Non-pigmented ciliary epithelial cell (primary cell): Measurements from ENCODE around the gene MTRR.

Experiments used
- DNase-seq: peaks from one replicate; pipeline ENCODE4 v3.0.0-alpha.2; 2010; ENCODE audit warnings: low read depth

Gene MTRR

GRCh38 chr5:7857361-7857760, 11.6 kb upstream of the MTRR start:
- DNase-seq, result no peak

- DNase-seq, result no peak
Observed at GRCh38 chr5:7857926-7858632, 10.9 kb upstream of the MTRR start.

DNA sequence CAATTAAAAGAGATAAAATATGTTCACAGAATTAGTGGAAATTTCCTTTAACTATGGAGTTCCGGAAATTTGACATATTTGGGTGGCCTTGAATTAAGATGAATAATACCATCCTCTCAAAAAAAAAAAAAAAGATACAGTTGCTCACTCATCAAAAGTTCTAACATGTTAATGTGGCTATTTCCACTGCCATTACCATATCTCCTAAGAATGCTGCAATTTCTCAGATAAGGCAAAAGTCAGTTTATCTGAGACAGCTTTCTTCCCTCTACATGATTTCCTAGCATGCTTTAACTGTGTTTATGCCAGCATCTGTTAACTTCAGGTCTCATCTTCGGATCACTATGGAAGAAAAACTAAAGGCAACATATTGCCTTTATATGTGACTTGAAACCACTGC, 2.8 kb upstream of the MTRR start:
- no peak for DNase-seq

GRCh38 chr5:7867260-7867659, 1.7 kb upstream of the MTRR start:
- no peak for DNase-seq

DNA sequence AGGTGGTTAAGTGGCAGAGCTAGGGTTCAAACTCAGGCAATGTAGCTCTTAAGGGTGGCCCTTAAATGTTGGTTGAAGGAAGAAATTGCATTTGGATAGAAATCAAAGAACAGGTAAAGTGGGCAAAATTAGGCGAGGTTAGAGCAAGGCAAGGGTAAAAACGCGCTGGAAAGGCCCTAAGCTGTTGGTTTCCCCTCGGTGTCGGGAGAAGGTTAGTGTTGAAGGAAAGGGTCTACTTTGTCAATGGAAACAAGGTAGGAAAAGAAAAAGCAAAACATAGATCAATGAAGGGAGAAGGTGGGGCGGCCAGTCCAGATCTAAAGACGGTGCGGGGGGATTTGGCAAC, 548 bp upstream of the MTRR start:
- no peak for DNase-seq

- DNase-seq, result no peak
Observed at GRCh38 chr5:7869474-7870136, 657 bp downstream of the MTRR start.

DNA sequence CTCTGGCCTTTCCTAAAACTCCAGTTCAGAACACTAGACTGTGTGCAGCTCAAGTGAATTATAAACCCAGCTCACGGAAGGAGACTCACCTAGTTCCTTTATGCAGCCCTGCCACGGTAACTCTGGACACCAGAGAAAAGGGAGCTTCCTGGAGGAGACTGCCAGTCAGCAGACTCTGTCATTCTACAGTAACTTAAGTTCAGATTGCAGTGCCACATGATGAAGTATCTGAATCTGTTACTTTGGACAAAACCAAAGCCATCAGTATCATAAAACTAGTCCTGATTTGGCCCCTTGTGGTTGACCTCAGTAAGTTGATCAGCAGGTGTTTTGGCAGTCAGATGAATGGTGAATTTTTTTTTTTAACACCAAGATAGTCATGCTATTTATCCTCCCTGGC, 2.7 kb downstream of the MTRR start:
- DNase-seq, result no peak

DNA sequence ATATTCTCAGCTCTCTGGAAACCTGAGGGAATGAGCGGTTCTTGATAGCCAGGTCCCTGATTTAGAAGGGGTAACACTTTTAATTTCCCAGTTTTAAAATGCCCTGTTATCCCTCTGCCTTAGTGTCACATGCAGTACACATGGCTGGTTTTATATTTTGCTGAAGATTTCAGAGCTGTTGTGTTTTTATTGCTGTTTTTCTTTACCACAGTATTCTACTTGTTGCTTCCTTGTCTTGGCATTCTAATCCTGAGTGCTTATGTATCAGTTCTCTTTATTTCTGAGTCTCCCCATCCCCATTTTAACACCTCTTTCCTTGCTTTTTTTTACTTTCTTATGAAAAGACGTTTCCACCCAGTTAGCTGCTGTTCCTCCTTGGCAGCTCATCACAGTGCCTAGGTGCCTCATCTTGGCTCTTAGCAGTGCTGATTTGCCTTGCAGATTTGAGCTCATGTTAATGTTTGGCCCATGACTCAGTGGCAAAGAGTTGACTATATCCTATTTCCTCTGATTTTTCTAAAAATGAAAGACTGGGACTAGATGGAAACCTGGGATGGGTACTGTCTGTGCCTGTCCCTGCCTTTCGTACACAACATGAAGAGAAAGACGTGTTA, 3.7 kb downstream of the MTRR start:
- no peak for DNase-seq

DNA sequence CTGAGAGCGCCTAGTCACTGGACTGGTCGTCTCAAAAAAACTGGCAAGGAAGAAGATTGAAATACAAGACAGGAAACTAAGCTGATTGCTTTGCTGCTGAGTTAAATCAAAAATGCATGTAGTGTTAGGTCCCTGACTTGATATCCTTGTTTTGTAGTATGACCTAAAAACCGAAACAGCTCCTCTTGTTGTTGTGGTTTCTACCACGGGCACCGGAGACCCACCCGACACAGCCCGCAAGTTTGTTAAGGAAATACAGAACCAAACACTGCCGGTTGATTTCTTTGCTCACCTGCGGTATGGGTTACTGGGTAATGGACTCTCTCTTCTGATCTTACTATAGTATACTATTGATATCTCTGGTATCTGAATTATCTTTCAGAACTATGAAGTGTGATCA, 4.3 kb downstream of the MTRR start:
- DNase-seq, result no peak

GRCh38 chr5:7874639-7875038, 5.7 kb downstream of the MTRR start:
- DNase-seq, result no peak

DNA sequence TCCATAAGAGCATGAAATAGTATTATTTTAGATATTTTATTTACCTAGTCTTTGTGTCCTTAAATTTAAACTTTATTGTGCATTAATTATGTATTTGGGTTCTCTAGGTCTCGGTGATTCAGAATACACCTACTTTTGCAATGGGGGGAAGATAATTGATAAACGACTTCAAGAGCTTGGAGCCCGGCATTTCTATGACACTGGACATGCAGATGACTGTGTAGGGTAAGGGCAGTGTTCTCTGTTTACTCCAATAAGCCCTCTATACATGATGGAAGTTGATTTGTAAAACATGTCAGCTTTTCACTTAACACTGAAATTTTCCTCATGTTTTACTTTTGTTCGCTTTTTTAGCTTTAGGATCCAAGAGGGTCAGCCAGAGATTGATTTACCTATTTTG, 6.2 kb downstream of the MTRR start:
- DNase-seq, result no peak

- DNase-seq, result no peak
Observed at GRCh38 chr5:7876867-7877266, 7.9 kb downstream of the MTRR start.

DNA sequence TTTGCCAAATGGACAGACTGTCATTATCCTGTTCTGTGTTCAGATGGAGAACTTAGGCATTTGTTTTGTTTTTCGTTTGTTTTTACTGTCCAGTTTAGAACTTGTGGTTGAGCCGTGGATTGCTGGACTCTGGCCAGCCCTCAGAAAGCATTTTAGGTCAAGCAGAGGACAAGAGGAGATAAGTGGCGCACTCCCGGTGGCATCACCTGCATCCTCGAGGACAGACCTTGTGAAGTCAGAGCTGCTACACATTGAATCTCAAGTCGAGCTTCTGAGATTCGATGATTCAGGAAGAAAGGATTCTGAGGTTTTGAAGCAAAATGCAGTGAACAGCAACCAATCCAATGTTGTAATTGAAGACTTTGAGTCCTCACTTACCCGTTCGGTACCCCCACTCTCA, 8.9 kb downstream of the MTRR start:
- DNase-seq, result no peak

GRCh38 chr5:7878381-7878873, 9.5 kb downstream of the MTRR start:
- no peak for DNase-seq

DNA sequence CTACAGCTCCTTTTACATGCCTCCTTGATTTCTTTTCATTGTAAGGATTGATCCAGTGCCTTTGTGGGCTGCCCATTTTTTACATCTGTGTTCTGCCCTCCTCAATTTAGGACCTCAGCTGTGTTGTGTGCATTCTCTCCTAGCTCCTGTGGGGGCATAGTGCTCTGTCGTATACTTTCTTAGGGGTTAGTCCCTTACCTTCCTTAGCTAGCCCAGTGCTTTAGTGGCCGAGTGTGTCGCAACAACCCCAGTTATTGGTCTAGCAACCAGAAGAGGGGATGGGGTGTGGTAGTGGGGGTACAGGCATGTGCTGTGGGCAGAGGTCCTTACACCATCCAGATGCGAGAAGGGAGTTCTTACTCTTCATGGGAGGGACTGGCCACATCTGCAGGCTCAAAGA, 12.1 kb downstream of the MTRR start:
- DNase-seq, result no peak

DNA sequence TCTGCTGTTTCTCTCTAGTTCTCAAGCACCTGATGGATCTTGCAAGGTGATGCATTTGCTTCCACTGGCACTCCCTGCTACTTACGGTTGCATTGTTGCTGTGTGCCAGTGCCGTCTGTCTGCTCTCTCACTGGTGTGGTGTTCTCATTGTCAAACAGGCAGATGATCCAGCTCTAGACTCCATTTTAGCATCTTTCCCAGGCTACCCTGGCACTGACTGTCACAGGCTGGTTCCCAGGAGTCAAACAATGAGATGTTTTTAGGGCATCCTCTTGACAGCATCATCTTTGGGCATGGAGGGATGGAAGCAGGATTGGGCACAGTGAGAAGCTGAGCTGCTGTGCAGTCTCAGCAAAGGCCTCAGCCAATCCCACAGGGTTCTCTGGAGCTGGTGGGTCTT, 12.9 kb downstream of the MTRR start:
- no peak for DNase-seq

DNA sequence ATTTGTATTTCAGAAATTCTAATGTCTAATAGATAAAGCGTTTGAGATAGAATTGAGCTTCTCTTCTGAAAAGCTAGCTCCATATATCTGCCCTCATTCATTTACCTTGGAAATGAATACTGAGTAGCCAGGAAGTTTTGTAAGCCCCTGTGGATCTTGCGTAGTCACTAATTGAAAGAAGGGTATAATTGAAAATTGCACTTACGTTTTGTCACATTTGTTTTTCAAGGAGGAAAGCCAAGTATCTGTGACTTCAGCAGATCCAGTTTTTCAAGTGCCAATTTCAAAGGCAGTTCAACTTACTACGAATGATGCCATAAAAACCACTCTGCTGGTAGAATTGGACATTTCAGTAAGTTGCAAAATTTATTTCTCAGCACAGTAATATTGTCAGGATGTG, 14.0 kb downstream of the MTRR start:
- DNase-seq, result no peak

DNA sequence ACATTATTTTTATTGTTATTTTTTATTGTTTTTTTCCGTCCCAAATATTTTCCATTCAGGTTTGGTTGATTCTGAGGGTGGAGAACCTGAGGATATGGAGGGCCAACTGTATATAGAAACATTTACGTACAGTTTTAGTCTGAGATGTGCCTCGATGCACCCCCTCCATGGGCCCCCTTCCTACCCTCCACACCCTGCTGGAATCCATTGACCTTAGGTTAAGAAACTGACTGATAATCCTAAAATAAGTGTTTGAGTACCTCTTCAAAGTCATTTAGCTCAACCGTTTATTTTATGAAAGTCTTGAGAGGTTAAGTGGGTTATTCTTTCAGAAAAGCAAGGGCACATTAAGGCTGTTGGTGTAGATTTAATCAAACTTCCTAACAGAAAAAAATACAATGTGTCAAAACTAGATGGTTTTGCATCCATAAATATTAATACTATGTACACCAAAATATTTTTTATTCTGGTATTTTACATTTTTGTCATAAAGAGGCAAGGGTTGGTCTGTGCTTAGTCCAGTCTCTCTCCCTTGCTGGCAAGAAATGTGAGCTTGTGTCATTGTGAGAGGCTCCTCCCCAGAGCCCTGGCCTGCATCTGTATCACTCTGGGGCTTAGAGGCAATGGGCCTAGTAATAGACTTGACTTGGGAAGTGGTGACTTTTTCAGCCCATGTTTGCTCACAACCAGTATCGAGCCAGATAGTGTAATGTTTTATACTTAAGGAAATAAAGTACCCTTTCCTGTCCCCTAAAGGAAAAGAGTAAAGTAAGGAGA, 15.7 kb downstream of the MTRR start:
- DNase-seq, result no peak

DNA sequence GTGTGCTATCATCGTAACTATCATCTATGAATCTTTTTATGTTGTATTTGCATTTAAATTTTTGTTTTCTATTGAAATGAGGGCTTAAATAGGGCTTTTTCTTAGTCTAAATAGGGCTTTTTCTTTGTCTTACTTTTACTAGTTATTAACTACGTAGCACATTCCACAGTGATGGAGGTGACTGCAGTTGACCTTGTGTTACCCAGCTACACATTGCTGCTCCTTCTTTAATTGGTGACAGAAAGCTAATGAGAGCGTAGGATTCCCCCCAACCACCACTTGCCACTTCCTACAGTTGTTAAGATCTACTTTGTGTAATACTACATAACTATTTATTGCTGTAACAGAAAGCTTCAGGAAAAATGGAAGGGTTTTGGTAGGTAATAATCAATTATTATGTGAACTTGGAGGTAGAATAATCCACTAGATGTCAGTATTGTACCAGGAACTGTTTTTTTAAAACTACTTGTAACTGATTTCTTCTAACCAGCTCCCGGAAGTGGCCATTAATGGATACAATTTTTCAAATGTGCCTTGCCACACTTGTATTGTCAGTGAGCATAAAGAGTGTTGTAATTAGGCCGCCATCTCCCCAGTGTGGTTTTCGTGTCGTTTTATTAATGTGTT, 18.0 kb downstream of the MTRR start:
- no peak for DNase-seq

DNA sequence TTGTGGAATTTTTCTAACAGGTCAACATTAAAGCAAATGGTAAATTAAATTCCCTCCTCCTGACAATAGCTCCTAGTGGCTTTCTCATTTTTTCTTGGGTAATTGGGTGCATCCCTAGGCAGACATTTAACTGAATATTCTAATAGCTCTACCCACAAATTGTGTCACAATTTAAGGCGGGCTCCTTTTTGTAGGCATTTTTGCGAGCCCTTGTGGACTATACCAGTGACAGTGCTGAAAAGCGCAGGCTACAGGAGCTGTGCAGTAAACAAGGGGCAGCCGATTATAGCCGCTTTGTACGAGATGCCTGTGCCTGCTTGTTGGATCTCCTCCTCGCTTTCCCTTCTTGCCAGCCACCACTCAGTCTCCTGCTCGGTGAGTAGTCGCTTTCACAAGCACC, 20.0 kb downstream of the MTRR start:
- DNase-seq, result no peak

DNA sequence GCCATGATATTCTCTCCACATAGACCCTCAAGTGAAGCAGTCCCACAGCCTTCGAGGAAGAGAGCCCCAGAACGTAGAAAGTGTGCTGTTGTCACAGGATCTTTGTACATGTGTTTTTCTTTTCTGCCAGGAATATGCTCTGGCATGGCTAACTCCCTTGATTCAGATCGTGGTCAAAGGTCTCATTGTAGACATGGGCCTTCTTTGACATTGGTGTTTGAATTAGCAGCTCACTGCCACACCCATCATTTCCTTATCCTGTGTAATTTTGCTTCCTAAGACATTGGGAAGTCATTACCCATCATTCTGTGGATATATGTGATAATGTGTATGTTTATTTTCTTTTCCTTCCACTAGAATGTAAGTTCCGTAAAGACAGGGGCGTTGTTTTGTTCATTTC, 25.5 kb downstream of the MTRR start:
- no peak for DNase-seq

DNA sequence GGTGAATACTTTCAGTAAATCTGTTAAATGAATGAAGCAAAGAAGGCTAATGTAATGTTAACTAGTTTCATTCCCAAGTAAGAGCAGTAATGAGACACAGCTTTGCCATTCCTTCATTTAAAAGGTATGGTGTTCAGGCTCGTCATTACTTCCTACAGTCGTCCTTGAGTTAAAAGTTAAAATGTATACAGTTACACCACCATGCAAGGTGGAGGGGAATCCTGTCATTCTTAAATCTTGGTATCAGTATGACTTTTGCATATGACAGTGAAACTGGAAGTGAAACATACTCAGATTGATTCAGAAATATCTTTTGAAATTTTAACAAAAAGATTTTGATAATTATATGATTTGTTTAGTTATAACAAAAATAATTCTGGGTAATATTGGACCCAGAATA, 25.9 kb downstream of the MTRR start:
- no peak for DNase-seq
